ENCODE results near the gene COL6A6.

DNA sequence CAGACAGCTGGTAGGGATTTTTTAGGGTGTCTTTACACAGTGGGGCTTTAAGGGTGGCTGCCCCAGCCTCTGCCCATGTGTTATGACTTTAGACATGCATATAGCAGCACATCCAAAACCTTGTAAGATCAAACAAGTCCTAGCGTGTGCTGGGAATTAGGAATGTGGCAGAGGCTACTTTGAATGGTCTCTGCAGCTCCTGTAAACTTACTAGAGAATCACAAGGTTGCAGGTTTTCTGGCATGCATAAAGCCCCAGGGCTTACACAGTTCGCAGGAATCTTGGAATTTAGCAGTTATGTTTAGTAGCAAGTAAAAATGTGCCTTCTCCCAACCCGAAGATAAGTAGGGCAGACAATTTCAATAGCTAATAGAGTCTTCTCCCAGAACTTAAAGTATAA lies 46.9 kb upstream of the COL6A6 start:
- TF ChIP-seq, protein P1, sequence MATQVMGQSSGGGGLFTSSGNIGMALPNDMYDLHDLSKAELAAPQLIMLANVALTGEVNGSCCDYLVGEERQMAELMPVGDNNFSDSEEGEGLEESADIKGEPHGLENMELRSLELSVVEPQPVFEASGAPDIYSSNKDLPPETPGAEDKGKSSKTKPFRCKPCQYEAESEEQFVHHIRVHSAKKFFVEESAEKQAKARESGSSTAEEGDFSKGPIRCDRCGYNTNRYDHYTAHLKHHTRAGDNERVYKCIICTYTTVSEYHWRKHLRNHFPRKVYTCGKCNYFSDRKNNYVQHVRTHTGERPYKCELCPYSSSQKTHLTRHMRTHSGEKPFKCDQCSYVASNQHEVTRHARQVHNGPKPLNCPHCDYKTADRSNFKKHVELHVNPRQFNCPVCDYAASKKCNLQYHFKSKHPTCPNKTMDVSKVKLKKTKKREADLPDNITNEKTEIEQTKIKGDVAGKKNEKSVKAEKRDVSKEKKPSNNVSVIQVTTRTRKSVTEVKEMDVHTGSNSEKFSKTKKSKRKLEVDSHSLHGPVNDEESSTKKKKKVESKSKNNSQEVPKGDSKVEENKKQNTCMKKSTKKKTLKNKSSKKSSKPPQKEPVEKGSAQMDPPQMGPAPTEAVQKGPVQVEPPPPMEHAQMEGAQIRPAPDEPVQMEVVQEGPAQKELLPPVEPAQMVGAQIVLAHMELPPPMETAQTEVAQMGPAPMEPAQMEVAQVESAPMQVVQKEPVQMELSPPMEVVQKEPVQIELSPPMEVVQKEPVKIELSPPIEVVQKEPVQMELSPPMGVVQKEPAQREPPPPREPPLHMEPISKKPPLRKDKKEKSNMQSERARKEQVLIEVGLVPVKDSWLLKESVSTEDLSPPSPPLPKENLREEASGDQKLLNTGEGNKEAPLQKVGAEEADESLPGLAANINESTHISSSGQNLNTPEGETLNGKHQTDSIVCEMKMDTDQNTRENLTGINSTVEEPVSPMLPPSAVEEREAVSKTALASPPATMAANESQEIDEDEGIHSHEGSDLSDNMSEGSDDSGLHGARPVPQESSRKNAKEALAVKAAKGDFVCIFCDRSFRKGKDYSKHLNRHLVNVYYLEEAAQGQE (IDR thresholded peaks at IDR 0.05; ENCODE audit: insufficient read depth in 1 of 2, low read depth in 2 of 2, low read length in 2 of 2), result no peak
- TF ChIP-seq TAF1 (IDR thresholded peaks at IDR 0.05; ENCODE audit: borderline replicate concordance, insufficient read depth, low read length) (no peak), SIN3A (IDR thresholded peaks at IDR 0.05; ENCODE audit: borderline replicate concordance, insufficient read depth, low read length) (no peak), POLR2AphosphoS5 (IDR thresholded peaks at IDR 0.05; ENCODE audit: low read depth, low read length) (no peak), FOXP2 (optimal IDR thresholded peaks at IDR 0.05; ENCODE audit: borderline replicate concordance, extremely low read depth, extremely low read length, insufficient read depth) (no peak)
